IMR-90 (cell line): Measurements from ENCODE around the gene COMP.

Source experiments
- CTCF ChIP-seq: conservative IDR thresholded peaks from 2 replicates; pipeline ENCODE4 v1.5.1; 2012; ENCODE audit warnings: mild to moderate bottlenecking, low read depth, low read length, improper control_type of control experiment
- POLR2A ChIP-seq: IDR thresholded peaks from 2 replicates; pipeline ENCODE4 v1.6.1; 2012; ENCODE audit warnings: mild to moderate bottlenecking, low read depth, low read length
- RAD21 ChIP-seq: IDR thresholded peaks from 2 replicates; pipeline ENCODE4 v1.6.1; 2012; ENCODE audit warnings: low read length, improper control_type of control experiment
- RCOR1 ChIP-seq: IDR thresholded peaks from 2 replicates; pipeline ENCODE4 v1.6.1; 2012; ENCODE audit warnings: mild to moderate bottlenecking, low read length, improper control_type of control experiment; ENCODE audit not compliant: insufficient replicate concordance
- USF2 ChIP-seq: fragments of 150-350 bp; IDR thresholded peaks from 2 replicates; pipeline ENCODE4 v1.6.1; 2017; ENCODE audit warnings: mild to moderate bottlenecking, antibody characterized with exemption, low read length, low read depth

- no peak for TF ChIP-seq RAD21
- no peak for TF ChIP-seq USF2
- no peak for TF ChIP-seq CTCF
- TF ChIP-seq RCOR1: no peak
- TF ChIP-seq POLR2A: no peak
Observed at GRCh38 chr19:18781047-18781600, 10.0 kb downstream of the COMP start.
